ENCODE results near the gene CHRDL1.

GRCh38 chrX:110667706-110668105 is 127.9 kb downstream of the CHRDL1 start:
- TF ChIP-seq GATA2 (IDR thresholded peaks at IDR 0.05; ENCODE audit: low read depth, low read length): no peak
- no peak for TF ChIP-seq GATA3 (IDR thresholded peaks at IDR 0.05; ENCODE audit: low read depth, low read length)
